ENCODE data around the gene ACVR1C. TPM values are rescaled to one million over a fixed set of nuclear protein-coding genes. Genes with fewer than 3 reads are reported as not detected.
"Not testable (repeated sequence)": the region's sequence is repeated elsewhere in the genome, so short reads cannot be mapped to it uniquely, and the experiment has no call there.

The ACVR1C gene
- polyA plus RNA-seq, 3 donors, result 0.13 to 0.37 (median 0.26) TPM

DNA sequence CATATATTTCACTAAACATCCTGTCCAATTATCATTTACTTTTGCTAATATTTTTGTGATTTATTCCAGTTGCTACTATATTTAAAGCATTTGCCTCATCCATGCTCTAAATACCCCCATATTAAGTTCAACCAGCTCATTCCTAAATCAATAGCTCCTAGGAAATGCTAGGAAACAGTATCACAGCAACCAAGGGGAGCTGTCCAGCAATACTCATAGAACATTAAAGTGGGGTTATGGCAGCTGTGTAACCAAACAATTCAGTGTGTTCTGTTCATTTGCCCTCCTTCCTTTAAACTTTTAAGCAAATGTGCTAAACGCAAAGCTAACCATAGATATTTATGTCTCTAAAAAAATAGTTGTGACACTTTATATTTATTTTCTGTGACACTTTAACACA is 41.1 kb downstream of the ACVR1C start:
- no peak for DNase-seq (ENCODE audit: low read depth in 3 of 3, low spot score in 2 of 3)

DNA sequence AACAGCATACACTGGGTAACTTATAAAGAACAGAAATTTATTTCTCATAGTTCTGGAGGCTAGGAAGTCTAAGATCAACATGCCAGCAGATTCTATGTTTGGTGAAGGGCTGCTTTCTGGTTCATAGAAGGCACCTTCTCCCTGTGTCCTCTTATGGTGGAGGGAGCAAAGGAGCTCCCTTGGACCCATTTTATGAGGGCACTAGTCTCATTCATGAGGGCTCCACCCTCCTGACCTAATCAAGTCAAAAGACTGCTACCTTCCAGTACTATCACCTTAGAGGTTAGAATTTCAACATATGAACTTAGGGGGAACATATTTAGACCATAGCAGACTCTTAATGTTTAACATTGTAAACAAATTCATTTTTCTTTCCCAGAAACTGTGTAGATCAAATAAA is 54.5 kb downstream of the ACVR1C start:
- no peak for DNase-seq (ENCODE audit: low read depth in 3 of 3, low spot score in 2 of 3)

DNA sequence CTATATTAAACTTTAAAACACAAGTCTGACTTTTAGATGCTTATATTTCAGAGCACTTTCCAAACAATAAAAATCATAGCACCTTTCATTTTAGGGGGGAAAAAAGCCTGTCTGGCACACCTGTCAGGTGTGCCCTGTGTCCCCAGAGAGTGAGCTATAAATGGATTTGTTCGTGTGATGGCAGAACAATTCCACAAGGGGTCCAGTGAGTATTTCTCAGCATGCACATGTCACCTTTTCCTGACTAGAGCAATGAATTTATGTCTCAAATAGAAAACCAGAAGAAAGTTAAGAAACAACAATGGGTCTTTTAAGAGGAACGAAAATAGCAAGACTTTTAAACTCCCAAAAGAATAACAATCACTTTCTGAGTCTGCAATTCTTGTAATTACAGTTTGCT is 55.9 kb downstream of the ACVR1C start:
- no peak for DNase-seq (ENCODE audit: low read depth in 3 of 3, low spot score in 2 of 3)

DNA sequence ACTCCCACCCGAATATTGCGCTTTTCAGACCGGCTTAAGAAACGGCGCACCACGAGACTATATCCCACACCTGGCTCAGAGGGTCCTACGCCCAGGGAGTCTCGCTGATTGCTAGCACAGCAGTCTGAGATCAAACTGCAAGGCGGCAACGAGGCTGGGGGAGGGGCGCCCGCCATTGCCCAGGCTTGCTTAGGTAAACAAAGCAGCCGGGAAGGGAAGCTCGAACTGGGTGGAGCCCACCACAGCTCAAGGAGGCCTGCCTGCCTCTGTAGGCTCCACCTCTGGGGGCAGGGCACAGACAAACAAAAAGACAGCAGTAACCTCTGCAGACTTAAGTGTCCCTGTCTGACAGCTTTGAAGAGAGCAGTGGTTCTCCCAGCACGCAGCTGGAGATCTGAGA is 62.0 kb downstream of the ACVR1C start:
- not testable (repeated sequence) for DNase-seq (ENCODE audit: low read depth in 3 of 3, low spot score in 2 of 3)

DNA sequence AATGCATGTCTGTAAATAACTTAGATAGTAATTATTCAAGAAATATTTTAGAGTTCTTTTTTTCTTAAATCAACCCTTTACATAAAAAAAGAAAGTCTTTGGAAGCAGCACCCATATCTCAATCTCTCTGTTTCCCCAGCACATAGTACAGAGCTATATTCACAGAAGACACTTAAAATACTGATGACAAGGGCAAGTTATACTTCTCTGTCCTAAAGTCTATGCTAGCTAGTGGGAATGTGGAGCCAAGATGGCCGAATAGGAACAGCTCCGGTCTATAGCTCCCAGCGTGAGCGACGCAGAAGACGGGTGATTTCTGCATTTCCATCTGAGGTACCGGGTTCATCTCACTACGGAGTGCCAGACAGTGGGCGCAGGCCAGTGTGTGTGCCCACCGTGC is 62.6 kb downstream of the ACVR1C start:
- DNase-seq (ENCODE audit: low read depth in 3 of 3, low spot score in 2 of 3), result not testable (repeated sequence)

DNA sequence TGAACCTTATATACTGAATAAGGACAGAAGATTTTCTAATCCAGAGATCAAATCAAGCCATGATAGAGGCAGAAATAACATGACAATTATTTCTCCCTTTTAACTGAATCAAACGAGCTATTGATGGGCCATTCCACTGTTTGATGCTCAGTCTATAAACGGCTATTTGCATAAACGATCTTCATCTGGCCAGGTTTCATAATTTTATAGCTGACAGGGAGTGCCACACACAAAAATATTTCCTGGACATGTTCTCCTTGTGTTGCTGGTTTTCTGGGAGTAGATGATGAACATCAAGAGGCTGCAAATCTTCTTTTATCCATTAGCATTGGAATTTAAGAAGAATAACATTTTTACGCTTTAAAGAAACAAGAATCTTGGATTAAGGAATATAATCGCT is 63.1 kb downstream of the ACVR1C start:
- no peak for DNase-seq (ENCODE audit: low read depth in 3 of 3, low spot score in 2 of 3)

DNA sequence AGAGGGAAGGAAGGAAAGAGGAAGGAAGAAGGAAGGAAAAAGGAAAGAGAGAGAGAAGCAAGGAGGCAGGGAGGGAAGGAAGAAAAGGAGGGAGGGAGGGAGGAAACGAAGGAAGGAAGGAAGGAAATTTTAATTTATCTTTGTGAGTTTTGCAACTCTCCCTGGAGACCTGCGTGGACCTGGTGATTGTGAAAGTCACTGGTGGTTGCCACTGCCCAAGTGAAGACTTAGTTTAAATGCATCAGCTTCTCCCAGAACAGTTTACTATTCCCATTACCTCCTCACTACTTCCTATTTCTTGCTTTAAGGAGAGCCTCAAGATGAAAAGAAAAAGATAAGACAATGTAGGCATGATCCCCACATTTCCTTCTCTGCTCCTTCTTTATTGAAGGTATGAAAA is 68.8 kb downstream of the ACVR1C start:
- no peak for DNase-seq (ENCODE audit: low read depth in 3 of 3, low spot score in 2 of 3)

DNA sequence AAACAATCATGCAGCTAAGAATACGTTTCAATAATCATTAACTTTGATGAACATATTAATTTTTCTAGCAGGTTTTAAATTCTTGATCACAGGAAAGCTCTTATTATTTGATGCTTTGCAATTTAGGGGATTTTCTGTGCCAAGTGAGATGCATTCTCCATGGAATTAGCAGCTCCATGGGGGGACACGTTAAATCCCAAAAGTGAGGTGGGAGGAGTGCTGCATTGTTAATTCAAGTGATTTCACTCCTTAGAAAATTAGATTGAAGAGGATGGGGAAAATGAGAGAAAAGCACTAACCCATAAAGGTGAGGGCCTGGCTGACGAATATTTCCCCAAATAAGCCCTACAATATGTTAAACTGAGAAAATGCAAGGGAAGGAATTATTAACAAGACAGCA is 69.2 kb downstream of the ACVR1C start:
- no peak for DNase-seq (ENCODE audit: low read depth in 3 of 3, low spot score in 2 of 3)

DNA sequence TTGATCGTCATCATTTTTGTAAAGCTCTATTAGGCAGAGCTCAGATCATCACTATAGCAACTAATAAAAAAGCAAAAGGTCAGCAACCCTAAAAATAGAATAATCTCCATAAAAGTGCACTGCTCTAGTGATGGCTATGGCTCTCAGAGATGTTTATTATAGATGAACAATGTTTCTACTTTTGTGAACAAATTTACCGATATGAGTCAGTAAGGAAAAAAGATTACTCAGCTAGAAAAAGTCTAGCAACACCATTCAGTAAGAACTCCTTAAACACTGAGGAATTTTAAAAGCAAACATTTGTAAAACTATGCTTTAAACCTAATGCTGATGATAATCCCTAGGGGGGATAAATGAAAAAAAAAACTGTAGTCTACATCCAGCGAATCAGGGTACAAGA is 69.6 kb downstream of the ACVR1C start:
- DNase-seq (ENCODE audit: low read depth in 3 of 3, low spot score in 2 of 3), result no peak

DNA sequence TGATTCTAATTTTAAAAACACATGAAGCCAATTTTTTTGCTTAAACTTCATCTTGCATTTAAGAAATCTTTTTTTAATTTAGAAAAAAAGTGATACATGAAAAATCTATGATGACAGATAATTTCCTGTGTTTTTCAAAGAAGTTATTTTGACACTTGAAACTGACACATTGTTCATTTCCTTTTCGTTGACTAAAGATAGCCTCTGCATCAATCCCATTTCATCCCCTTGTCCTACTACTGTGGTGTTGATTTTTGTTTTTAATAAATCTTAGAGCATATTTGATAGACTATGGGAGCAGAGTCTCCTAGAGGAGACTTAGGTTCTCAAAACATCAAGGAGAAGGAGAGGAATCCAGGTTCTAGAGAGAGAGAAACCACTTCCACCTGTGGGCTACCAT is 70.9 kb downstream of the ACVR1C start:
- DNase-seq (ENCODE audit: low read depth in 3 of 3, low spot score in 2 of 3), result no peak

DNA sequence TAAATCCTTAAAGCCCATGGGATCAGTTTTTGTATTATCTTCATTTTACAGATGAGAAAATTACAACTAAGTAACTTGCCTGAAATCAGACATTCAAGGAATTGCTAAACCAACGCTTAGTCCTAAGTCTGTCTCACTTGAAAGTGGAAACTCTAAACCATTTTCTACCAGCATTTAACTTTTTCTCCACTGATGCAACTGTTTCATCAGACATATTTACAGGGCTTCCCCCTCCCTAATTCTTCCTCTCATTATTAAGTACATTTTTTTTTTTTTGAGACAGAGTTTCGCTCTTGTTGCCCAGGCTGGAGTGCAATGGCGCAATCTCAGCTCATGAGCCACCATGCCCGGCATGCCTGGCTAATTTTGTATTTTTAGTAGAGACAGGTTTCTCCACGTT is 88.6 kb downstream of the ACVR1C start:
- no peak for DNase-seq (ENCODE audit: low read depth in 3 of 3, low spot score in 2 of 3)

DNA sequence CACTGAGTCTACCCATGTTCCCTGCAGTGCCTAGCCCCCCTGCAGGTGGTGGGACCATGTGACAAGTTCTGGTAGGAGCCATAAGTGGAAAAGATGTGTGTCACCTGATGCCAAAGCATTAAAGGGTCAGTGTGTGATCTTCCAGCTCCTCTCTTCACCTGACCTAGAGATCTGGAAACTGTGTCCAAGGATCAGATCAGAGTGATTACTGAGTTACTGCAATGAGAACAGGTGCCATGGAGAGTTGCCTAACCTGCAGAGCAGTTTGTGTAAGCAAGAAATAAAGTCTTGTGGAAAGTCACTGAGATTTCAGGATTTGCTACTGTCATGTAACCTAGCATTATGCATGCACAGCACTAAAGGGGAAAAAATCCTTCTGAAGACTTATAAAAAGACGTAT is 90.6 kb downstream of the ACVR1C start:
- no peak for DNase-seq (ENCODE audit: low read depth in 3 of 3, low spot score in 2 of 3)

DNA sequence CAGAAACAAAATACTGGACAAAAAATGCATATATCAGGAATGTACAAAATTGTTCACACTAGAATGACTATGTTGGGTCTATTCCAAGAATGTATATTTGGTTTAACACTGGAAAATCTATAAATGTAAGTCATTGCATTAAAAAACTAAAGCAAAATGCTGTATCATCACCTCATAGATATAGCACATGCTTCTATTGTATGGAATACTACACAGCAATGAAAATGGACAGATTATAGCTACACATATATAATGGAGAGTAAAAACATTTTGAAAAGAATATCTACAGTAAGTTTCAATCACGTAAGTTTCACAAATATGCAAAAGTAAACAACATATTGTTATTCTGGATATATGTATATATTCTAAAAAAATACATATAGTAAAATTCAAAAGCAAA is 91.8 kb downstream of the ACVR1C start:
- DNase-seq (ENCODE audit: low read depth in 3 of 3, low spot score in 2 of 3), result no peak

DNA sequence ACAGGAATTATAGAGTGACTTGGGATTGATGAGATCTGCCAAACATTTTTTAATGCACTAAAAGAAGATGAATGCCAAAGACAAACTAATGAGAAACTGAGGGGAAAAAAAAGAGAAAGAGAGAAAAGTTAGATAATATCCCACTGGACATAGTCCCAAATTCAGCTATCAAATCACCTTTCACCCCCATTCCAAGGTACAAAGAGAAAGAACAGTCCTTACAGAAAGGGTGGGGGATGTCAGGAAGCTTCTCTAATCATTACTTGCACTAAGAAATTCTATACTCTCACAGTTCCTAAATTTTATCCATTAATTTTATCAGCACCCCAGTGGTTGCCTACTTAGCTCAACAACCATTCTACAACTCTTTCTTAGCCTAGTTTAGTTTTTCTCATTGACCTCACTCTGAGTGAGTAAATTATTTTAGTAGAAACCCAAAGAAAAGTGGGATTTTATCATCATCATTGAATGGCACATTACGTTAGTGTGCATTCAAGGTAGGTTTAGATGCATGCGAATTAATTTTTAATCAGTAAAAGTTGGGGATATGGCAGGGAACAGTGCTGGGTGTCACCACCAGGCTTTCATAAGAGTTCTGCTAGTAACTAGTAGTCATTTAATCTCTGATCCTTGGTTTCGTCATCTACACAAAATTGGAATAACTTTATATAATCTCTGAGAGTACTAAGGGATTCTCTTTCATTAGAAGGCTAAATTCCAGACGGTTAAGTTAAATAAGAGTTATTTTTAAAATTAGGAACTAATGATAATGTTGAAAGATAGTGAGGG is 99.5 kb downstream of the ACVR1C start:
- DNase-seq (ENCODE audit: low read depth in 3 of 3, low spot score in 2 of 3), result no peak

DNA sequence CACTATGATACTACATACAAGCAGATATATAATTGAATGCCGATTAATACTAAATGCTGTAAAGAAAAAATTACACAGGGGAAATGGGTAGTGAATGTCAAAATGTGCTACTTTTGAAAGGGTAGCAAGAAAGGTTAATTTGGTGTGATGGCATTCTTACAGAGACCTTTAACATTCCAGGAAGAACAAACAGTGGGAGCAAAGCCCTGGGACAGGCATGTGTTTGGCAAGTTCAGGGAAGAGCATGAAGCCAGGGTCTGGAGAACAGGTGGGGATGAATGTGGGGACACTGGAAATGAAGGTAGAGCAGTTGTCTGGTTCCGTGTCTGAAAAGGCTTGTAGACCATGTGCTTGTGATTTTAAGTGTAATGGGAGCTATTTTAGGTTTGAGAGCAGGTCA is 102.6 kb downstream of the ACVR1C start:
- no peak for DNase-seq (ENCODE audit: low read depth in 3 of 3, low spot score in 2 of 3)

DNA sequence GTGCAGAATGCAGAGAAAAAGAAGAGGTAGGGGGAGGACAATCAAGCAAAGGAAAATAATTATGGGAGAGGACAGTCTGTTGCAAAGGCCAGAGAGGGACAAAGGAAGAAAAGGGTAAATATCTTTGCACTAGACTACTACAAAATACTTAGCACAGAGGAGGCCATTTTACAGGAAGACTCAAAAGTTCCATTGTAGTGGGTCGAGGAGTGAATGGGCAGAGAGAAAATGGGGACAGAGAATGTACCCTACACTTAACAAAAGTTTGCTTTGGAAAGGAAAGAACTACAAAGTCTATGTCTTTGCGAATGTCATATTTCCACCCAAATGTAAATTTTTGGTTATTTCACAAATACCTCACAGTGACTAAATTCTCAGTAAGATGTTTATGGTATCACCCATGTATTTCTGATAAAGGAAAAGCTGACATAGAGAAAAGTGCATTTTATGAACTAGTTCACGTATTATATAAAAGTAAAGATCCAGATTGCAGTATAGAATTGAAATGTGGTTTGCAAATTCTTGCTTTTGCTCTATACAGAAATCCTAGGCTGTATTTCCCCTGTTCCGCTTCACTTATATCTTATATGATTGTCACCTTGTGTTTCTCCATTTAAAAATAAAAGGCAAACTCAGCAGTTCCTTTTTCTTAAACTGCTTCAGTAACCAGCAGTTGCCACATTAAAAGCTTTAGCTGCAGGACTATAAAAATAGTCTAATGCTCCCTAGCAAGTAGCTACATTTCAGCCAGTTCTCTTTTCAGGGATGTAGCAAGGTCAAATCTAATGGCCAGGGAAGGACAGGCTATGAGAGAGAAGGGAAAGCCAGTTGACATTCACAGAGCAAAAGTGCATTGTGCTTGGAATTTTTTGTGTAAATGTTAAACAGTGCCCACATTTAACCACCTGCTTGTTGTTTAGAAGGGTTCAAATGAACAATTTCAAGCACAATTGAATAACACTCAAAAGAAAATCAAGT is 105.1 kb downstream of the ACVR1C start:
- no peak for DNase-seq (ENCODE audit: low read depth in 3 of 3, low spot score in 2 of 3)

DNA sequence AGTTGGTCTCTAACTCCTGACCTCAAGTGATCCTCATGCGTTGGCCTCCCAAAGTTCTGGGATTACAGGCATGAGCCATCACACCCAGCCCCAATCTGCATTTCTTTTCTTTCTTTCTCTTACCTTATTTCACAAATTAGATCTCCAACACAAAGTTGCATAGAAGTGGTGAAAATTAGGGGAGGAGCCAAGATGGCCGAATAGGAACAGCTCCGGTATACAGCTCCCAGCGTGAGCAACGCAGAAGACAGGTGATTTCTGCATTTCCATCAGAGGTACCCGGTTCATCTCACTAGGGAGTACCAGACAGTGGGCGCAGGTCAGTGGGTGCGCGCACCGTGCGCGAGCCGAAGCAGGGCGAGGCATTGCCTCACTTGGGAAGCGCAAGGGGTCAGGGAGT is 113.7 kb downstream of the ACVR1C start:
- DNase-seq (ENCODE audit: low read depth in 3 of 3, low spot score in 2 of 3), result not testable (repeated sequence)

DNA sequence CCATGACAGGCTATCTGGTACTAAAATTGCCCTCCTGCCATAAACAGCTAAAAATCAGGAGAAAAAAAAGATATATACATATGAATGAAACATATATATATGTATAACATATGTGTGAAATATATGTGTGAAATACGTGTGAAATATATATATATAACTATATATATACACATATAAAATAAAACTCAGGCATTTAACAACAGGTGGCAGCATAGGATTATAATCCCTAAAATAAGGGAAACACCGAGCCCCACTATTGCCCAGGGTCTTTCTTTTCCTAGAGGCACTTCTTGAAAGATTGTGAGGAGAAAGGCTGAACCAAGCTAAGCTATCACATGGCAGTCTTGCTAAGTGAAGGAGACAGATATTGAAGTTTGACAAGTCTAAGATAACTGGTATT is 118.9 kb downstream of the ACVR1C start:
- DNase-seq (ENCODE audit: low read depth in 3 of 3, low spot score in 2 of 3), result no peak

DNA sequence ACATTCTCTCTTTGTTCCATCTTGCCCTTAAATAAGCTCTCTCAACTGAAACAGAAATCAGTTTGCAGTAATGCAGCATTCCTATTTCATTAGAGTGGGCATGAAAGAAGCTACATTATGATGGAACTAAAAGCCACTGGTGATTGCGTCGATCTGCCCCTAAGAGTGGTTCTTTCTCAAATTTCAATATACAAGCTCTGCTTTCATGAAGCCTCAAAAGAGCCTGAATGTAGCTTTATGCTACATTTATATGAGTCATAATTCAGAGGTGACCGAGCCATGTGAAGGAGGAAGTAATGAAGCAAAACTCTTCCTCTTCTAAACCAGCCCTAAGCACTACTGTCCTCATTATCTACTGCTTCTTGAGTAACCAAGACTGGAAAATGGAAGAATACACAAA is 120.0 kb downstream of the ACVR1C start:
- DNase-seq (ENCODE audit: low read depth in 3 of 3, low spot score in 2 of 3), result no peak

DNA sequence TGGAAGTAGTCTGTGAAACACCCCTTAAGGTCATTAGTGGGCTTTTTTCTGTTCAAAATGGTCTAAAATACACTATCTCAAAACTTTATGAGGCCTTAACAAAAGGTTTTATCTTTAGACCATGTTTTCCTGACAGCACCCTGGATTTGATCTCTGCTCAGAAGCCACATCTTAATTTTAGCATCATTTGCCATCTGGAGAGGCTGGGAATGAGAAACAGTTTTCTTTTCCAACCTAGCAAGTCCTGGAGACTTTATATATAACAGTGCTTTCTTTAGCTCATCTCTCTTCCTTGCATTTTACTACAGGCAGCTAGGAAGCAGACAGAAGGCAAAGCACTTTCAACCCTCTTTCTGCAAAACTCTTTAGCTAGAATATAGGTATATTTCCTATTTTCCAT is 122.1 kb downstream of the ACVR1C start:
- DNase-seq (ENCODE audit: low read depth in 3 of 3, low spot score in 2 of 3), result no peak

DNA sequence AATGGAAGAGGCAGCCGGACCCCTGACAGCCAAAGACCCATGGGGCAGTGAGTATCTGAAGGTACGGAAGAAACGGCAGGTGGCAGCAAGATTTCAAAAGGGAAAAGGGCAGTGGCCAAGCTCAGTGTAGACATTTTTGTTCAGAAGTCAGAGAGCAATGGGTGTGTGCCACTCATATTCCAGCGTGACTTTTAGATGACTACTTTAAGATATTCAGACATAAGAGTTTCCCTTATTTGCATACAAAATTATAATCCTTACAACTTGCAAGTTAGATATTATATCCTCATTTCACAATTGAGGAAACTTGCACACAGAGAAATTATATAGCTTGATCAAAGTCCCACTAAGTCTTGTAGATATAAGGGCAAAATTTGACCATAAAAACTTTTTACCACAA is 124.0 kb downstream of the ACVR1C start:
- DNase-seq (ENCODE audit: low read depth in 3 of 3, low spot score in 2 of 3), result no peak

DNA sequence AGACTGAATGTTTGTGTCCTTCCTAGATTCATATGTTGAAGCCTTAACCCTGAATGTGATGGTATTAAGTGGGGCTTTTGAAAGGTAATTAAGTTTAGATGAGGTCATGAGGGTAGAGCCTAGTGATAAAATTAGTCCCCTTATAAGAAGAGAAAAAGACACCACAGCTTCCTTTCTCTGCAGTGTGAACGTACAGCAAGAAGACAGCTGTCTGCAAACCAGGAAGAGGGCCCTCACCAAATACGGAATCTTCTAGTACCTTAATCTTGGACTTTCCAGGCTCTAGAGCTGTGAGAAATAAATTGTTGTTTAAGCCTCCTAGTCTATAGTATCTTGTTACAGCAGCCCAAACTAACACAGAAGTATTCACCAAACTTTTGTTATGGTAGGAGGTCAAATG is 127.6 kb downstream of the ACVR1C start:
- DNase-seq (ENCODE audit: low read depth in 3 of 3, low spot score in 2 of 3), result no peak

All from right renal cortex interstitium (tissue), 3 donors.